ENCODE measurements around the gene COA3.

DNA sequence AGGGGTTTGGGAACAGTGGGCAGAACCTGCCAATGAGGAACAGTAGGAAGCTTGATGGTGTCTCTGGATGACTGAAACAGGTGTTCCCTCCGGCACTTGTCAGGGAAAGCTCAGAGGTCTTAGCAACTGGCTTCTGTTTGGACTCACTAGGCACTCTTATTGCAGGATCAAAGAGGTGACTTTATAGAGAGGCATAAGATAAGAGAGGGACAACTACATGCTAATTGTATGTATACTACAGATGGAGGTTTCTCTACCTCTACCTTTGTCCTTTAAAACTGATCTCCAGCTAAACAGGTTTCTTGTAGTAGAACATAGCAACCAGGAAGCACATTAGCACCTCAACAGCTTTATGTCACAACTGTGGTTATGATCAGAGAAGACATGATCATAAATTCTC, 7.7 kb upstream of the COA3 start:
- TF ChIP-seq, protein P1, sequence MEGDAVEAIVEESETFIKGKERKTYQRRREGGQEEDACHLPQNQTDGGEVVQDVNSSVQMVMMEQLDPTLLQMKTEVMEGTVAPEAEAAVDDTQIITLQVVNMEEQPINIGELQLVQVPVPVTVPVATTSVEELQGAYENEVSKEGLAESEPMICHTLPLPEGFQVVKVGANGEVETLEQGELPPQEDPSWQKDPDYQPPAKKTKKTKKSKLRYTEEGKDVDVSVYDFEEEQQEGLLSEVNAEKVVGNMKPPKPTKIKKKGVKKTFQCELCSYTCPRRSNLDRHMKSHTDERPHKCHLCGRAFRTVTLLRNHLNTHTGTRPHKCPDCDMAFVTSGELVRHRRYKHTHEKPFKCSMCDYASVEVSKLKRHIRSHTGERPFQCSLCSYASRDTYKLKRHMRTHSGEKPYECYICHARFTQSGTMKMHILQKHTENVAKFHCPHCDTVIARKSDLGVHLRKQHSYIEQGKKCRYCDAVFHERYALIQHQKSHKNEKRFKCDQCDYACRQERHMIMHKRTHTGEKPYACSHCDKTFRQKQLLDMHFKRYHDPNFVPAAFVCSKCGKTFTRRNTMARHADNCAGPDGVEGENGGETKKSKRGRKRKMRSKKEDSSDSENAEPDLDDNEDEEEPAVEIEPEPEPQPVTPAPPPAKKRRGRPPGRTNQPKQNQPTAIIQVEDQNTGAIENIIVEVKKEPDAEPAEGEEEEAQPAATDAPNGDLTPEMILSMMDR (IDR thresholded peaks at IDR 0.05) = no peak
- no peak for TF ChIP-seq POLR2A (IDR thresholded peaks at IDR 0.05)
